Right renal cortex interstitium (tissue), 3 donors: ENCODE measurements around the gene ACTG2. TPM values are rescaled to one million over a fixed set of nuclear protein-coding genes. Genes with fewer than 3 reads are reported as not detected.
"Not testable (repeated sequence)": the region's sequence is repeated elsewhere in the genome, so short reads cannot be mapped to it uniquely, and the experiment has no call there.

Experiments
- DNase-seq, 3 donors: peaks; one replicate each; pipeline ENCODE4 v3.0.0-alpha.2; 2013; ENCODE audit warnings: low read depth in 3 of 3, low spot score in 2 of 3
- polyA plus RNA-seq, 3 donors: library from polyadenylated mRNA; unstranded; fragments of 120-200 nt; gene quantifications; one replicate each; pipeline ENCODE4 v1.2.1, GENCODE V29; 2013; ENCODE audit not compliant: insufficient read length in 3 of 3

Gene ACTG2
- polyA plus RNA-seq, 3 donors: 0.64 to 0.93 (median 0.65) TPM

DNA sequence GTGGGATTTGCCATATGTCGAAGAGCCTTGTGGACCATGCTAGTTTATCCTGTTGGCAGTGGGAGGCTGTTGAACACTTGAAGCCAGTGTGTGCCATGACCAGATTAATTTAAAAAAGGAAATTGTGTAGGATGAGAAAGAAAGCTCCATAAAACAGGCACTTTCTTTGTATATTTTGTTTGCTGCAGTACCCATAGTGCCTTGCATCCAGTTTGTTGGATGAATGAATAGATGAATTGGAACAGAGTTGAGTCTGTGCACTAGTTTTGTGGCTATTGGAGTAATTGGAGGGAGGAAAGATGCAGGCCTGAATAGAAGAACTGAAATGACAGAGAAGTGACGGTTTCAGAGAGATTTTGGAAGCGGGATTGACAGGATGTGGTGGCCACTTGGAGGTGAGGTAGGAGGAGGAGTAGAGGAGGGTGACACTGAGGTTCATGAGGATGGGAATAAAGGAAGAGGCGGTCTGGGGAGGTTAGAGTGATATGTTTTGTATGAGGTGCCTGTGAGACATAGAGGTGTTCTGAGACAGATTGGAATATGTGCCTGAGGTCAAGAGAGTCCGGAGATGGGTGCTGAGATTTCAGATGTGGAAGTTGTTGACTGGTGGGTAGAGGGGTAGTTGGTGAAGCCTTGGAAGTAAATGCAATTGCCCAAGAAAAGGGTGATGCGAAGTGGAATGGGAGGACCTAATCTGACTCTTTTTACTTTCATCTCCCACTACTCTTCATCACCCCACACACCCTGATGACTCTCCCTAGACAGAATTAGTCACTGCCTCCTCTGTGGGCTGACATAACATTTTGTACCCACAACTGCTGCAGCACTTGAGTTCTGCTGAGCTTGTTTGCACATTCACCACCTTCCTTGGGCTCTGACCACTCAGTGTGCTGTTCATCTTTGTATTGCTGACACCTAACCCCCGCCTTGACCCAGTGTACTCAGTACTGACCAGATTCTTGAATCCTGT lies 39.0 kb downstream of the ACTG2 start:
- no peak for DNase-seq

DNA sequence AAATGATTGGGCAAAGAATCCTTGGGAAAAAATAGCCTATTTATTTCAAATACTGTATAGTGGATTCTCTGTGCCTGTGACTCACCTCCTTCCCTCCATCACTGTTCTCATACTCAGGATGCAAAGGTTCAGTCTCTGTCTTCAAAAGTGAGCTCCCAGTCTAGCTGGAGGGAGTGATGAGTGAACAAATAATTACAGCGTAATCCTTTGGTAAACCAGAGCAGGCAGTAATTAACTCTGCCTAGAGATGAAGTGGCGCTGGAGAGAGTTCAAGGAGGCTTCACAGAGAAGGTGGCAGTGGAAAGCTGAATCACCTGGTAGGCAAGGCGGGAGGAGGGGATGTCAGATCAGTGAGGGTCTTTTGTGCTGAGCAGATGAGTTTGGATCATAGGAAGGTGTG lies 40.4 kb downstream of the ACTG2 start:
- DNase-seq: no peak

DNA sequence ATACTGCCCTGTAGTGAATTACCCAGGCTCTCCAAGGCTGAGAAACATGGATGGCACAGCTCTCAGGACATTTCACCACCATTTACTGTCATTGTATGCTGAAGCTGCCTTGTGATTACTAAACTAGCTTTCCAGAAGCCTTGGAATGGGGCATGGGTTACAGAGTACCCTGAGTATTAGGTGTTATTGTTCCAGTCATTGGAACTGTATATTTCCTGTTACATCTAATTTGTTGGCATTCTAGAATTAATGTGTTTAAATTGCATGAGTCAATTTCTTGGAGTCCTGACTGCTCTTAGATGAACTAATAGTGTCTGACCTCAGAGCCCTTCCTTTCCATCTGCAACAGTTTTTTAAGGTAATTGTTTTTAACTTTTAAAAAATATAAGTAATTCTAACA lies 42.8 kb downstream of the ACTG2 start:
- no peak for DNase-seq

DNA sequence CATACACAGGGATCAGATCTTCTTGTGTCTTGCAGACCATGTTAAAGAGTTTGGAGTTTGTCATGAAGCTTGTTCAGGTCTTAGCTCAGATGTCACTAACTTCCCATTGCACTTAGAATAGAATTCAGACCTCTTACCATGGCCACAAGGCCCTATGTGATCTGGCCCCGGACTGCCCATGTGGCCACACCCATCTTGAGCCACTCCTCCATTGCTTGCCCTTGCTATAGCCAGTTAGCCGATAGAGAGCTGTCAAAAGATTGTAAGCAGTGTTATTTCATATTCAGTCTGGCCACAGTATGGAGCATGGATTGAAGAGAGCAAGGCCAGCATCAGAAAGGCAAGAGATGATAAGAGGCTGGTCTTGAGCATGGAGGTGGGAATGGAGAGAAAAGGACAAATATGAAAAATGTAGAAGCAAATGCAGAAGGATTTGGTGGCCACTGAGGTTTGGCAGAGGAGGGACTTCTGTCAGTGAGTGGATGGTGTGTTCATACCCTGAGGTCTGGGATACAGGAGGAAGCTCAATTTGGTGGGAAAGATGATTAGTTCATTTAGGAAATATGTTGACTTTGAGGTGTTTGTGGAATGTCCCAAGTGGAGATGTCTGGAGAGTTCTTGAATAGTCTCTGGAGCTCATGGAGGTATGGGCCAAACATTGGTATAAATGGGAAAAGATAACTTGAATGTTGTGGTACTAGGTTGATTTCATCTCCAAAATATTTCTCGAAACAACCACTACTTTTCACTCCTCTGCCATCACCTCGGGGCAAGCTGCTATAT lies 44.5 kb downstream of the ACTG2 start:
- no peak for DNase-seq

DNA sequence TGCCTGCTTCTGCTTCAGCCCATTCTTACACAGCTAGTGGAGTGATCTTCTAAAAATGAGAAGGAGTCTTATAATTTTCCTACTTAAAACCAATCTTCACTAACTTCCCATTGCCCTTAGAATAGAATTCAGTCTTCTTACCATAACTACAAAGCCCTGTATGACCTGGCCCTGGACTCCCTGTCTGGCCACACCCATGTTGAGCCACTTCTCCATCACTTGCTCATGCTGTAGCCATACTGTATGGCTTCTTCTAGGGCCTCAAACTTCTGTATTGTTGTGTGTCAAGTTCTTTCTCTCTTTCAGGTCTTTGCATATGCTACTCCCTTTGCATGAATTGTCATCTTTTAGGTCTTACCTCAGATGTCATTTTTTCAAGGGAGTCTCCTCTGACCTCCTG lies 45.1 kb downstream of the ACTG2 start:
- no peak for DNase-seq

DNA sequence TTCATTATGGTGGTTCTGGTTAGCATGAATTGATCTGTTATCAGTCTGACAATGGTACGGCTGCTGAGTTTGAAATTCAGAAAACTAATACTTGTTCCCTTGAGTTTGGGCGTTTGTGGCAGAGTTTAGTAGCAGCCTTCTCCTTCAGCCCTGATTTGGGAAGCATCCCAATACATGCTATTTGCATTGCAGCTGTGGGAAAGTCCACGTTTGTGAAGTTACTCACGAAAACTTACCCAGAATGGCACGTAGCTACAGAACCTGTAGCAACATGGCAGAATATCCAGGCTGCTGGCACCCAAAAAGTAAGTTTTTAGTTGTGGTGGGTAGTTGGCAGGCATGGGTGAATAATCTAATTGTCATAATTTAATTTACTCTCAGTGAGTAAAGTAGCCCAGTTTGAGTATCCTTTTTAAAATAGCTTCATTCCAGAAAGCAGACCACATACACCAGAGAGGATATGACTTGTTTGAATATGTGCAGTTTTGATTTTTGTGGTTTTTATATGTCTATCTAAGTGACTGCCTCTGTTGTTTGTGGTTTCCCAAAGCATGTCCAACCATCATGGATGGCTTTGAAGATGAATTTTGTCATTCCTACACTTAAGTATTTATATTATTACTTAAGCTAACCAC lies 46.0 kb downstream of the ACTG2 start:
- DNase-seq: no peak

DNA sequence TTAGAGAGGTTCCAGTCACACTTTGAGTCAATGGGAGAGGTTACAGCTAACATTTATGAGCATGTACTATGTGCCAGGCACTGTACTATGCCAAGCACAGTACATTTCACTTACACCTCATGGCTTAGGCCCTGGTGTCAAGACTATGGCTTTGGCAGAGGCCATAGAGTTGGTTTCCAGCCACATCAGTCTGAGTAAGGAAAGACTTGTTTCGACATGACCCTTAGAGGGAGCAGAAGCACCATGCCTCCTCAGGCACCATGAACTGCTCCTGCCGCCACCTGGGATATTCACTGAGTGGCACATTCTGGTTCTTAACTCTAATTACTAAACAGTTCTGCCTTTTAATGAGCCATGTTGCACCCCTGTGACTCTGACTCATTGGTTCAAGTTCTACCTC lies 46.6 kb downstream of the ACTG2 start:
- DNase-seq: no peak

DNA sequence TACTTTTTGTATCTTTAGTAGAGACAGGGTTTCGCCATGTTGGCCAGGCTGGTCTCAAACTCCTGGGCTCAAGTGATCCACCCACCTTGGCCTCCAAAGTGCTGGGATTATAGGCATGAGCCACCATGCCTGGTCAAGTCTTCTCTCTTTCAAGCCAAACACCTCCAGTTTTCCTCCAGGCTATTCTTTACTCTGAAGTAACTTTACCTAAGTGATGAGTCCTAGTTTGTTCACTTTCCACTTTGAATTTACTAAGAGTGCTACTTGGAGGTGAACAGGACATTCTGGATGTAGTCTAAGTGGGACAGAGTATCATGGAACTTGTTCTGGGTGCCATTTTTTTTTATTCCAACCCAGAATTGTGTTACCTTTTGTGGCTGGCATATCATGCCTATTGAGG lies 47.3 kb downstream of the ACTG2 start:
- DNase-seq: not testable (repeated sequence)

DNA sequence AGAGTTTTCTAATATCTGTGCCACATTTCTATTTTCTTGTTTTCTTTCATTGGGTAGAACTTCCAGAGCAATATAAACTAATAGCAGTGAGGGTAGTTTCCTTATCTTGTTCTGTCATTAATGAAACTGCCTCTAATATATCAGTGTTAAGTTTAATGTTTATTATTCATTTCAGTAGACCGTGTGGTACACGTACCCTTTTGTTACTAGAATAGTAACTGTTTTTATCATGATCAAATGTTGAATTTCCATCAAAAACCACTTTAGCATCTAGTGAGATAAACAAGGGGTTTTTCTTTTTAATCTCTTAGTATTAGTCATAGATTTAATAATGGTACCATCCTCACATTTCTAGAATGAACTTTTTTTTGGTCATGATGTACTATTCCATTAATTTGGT lies 49.9 kb downstream of the ACTG2 start:
- no peak for DNase-seq

DNA sequence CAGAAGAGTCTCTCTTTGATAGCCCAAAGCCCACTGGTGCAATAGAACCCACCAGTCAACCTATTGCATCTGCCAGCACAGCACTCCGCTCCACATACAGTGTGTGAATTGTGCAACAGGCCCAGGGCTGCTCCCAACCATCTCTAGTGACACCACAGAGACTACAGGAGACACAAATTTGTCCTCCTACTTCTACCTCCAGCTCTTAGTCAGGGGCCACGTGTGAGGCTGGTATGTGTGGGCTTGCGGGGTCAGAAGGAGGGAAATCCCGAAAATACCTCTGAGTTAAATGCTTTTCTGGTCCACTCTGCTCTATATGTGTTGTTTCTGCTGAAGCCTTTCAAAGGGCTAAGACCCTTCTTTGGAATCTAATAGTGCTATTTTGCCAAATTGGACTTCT lies 51.9 kb downstream of the ACTG2 start:
- DNase-seq: no peak

DNA sequence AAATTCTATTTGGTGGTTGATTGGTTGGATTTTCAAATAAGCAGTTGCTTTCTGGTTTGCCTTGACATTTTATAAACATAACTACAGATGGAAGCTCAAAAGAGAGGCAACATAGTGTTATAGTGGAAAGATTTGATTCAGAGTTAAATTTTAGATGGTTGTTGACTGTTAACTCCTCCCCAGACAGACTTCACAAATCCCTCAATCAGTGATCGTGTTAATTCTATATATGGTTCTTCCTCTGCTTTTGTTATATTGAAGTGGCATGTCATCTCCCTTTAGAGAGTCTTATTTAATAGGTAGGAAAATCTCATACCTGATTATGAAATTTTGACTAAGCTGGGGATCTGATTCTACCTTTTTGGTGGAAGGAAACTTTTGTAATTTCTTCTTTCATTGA lies 53.4 kb downstream of the ACTG2 start:
- no peak for DNase-seq

DNA sequence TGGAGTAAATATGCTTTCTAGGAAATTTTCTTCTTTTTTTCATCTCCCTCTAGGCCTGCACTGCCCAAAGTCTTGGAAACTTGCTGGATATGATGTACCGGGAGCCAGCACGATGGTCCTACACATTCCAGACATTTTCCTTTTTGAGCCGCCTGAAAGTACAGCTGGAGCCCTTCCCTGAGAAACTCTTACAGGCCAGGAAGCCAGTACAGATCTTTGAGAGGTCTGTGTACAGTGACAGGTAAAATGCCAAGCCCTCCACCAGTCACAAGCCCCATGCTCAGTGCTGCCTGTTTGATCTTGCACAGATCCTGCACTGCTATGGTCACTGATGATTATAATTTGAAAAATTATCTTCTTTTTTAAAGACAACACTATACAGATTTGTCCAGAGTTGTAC lies 53.9 kb downstream of the ACTG2 start:
- no peak for DNase-seq

DNA sequence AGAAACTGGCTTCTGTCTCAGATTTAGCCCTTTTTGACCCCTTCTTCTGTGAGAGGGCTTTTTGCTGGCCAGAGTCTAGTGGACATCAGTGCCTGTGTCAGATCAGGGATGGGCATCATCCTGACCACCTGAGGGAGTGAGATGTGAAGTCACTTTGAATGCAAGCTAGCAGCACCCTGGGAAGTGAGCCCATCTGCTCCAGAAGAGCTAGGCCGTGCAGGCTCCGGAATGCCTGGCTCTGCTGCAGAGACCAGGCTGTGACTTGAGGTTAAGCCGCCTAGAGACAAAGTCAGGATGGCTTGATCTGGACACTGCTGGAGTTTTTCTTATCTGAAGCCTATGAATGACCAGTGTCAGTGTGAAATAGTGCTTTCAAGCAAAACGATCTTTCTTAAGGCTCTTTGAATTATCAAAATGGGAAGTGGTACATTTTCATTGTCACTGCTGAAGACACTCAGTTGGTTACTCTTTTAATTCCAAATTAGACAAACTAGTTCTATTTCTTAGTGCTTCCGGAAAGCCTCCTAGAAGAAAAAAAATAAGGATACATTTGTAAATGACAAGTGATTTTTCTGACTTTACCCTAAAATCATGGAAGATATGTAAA lies 54.7 kb downstream of the ACTG2 start:
- DNase-seq: no peak

DNA sequence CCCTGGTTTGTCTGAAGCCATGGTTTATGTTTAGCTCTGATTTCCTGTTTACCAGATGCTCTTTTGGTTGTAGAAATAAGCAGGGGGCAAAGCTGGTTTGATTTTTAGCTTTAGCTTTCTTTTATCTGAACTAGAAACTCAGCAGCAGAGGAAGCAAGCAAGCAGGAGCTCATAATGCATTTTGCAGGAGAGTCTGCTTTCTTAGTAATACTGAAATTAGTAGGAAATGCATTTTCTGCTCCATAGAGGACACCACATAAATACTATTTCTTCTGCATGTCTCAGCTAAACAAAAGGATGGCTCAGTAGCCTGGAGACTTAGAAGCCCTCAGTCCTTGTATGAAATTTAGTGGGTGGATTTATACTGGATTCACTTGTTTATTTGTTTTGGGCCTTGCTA lies 57.0 kb downstream of the ACTG2 start:
- DNase-seq: no peak

DNA sequence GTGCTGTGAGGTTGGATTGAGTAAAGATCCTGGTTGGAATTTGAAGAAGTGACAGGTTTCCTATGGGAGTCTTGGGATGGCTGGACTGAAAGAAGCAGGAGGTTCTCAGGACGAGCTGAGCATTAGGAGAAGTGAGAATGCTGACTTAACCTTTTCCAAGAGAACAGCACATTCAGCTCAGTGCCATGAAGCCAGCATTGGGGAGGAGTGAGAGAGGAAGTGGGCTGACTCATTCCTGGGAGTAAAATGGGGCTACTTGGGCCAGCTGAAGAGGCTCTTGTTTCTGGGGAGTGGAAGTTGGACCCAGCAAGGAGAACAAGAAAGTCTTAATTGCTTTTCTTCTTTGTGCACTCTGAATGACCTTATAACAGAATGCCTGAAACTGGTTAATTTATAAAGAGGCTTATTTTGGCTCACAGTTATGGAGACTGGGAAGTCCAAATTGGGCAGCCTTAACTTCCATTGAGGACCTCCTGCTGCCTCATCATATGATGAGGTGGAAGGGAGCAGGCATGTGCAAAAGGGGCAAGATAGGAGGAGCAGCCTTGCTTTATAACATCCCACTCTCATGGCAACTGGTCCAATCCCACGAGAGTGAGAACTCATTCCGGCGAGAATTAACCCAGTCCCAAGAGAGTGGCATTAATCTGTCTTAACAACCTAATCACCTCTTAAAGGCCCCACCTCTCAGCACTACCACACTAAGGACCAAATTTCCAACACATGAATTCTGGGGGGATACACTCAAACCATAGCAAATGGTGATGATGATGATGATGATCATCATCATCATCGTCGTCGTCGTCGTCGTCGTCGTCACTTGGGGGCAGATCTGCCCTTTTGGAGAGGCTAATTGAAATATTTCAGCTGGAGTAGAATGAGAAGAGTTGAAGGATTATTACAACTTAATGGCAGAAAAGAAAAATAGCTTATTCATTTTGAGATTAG lies 60.0 kb downstream of the ACTG2 start:
- DNase-seq: no peak

DNA sequence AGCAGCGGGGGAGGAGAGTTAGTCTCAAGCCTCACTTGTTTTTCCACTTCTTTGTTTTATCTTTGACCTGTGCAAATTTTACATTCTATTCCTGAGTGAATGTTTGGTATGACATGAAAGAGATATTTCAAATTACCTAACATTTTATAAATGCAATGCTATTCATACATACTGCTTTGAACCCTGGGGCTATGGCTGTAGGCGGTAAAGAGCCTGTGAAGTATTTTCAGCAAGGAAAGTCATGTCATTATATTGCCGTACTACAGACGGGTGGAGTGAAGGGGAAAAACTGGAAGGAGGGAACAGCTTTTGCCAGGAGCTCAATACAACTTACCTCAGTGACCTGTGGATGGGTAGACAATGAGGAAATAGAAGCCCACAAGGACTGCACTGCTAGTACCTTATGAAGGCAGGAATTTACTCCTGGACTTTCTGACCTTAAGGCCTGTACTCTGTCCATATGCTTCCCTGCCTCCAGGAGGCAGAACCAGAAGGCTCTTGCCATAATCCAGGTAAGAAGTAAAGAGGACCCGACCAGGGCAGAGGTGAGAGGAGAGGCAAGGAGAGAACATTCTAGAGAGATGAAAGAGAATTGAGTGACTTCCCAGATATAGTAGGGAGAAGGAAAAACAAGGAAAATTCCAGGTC lies 63.5 kb downstream of the ACTG2 start:
- DNase-seq: no peak

DNA sequence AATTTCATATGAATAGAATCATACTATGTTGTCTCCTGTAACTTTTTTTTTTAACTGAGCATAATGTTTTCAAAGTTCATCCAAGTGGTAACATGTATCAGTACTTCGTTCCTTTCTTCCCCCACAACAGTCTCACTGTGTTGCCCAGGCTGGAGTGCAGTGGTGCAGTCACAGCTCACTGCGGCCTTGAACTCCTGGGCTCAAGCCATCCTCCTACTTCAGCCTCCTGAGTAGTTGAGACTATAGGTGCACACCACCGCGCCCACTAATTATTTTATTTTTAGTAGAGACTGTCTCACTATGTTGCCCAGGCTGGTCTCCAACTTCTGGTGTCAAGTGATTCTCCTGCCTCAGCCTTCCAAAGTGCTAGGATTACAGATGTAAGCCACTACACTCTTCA lies 68.5 kb downstream of the ACTG2 start:
- DNase-seq: no peak

DNA sequence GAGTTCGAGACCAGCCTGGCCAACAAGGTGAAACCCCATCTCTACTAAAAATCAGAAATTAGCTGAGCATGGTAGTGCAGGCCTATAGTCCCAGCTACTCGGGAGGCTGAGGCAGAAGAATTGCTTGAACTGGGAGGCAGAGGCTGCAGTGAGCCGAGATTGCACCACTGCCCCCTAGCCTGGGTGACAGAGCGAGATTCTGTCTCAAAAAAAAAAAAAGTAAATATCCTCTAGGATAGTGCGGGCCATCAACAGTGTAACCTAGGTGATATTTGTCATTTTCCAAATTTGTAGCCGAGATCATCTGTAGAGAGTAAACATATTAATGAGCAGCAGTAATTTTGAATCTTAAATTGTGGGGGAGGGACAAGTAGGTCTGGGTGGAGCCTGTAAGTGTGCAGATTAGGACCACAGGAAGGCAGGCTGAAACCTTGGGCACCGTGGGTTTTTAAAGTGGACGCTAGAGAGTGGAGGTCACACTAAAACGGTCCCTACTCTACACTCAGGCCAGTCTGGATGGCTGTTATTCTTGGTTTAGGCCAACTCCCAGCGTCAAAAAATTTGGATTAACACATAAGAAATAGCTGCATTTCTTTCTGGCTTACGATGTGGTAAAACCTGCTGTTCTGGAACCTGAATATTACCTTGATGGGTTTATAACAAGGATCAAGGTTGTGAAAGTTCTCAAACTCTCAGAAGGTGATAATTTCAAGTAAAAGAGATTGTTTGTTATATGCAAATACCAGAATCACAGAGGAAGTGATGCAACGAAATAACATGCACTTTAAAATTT lies 69.2 kb downstream of the ACTG2 start:
- no peak for DNase-seq

DNA sequence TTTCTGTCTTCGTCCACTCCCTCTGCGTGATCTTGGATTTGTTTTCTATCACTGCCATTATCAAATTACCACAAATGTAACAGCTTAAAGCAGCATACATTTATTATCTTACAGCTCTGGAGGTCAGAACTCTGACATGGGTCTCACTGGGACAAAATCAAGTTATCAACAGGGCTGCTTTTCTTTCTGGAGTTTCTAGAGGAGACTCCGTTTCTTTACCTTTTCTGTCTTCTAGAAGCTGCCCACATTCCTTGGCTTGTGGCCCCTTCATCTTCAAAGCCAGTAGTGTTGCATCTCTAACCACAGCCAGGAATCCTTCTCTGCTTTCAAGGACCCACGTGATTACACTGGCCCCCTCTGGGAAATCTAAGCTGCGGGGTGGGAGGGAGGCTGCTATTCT lies 70.0 kb downstream of the ACTG2 start:
- DNase-seq: no peak
